D721Med (cell line): Measurements from ENCODE around the gene REXO5.
A peak's percentile ranks its signal among the peaks of the same experiment; 100 is the strongest.

ENCODE experiments used
- DNase-seq: peaks from one replicate; pipeline ENCODE4 v3.0.0; 2011; ENCODE audit warnings: low spot score; ENCODE audit not compliant: insufficient read length
- FAIRE-seq: peaks from 2 replicates; lab custom pipeline; 2011; peaks lifted over from hg19 to GRCh38; lab: Jason Lieb, UNC
- CTCF ChIP-seq: IDR thresholded peaks from 2 replicates; pipeline ENCODE4 v1.5.1; 2012; ENCODE audit warnings: mild to moderate bottlenecking, control low read depth; ENCODE audit not compliant: insufficient read depth; ENCODE audit errors: missing control alignments

REXO5 gene

GRCh38 chr16:20782470-20782869, 23.9 kb upstream of the REXO5 start:
- TF ChIP-seq CTCF, result no peak
- DNase-seq (no peak), FAIRE-seq (no peak)

- TF ChIP-seq CTCF, result no peak
- DNase-seq (no peak), FAIRE-seq (no peak)
These were observed 22.1 kb upstream of the REXO5 start for GRCh38 chr16:20784204-20784603.

GRCh38 chr16:20789130-20789529, 17.2 kb upstream of the REXO5 start:
- TF ChIP-seq CTCF, result no peak
- FAIRE-seq, result no peak
- DNase-seq, result no peak

- DNase-seq (no peak), FAIRE-seq (no peak)
- TF ChIP-seq CTCF, result no peak
These were observed 14.3 kb upstream of the REXO5 start for GRCh38 chr16:20791923-20792612.

GRCh38 chr16:20798364-20798763, 8.0 kb upstream of the REXO5 start:
- FAIRE-seq, result no peak
- no peak for DNase-seq
- no peak for TF ChIP-seq CTCF

- peak; percentile 46 for TF ChIP-seq CTCF
- FAIRE-seq (peak; percentile 25), DNase-seq (no peak)
These were observed 6.7 kb upstream of the REXO5 start for GRCh38 chr16:20799599-20799998.

- no peak for DNase-seq
- no peak for TF ChIP-seq CTCF
- FAIRE-seq, result no peak
These were observed 5.0 kb upstream of the REXO5 start for GRCh38 chr16:20801278-20801677.
